Measurements from ENCODE around the gene H1-8. TPM values are rescaled to one million over a fixed set of nuclear protein-coding genes. Genes with fewer than 3 reads are reported as not detected.

The H1-8 gene
- total RNA-seq, 1 experiment from 2014 or later = not detected

- ATAC-seq (no peak), DNase-seq (ENCODE audit: low read depth, low spot score) (no peak)
- intact Hi-C loops (cut with micrococcal nuclease) = no loop called here
- Histone ChIP-seq H4K20me1 (ENCODE audit: insufficient read depth) (no peaks in the 10 kb centered on the region), H3K79me2 (ENCODE audit: insufficient read depth, low read length) (peaks cover 6% of the 10 kb centered on the region; the same call in 1 of the 2 replicates), H2AFZ (ENCODE audit: low read depth, low read length, poor library complexity, severe bottlenecking) (no peak overlapping the region), H3K9me3 (ENCODE audit: control insufficient read depth in 1 of 2, insufficient read depth in 1 of 2, low read depth in 1 of 2, low read length in 2 of 2) (no peaks in the 10 kb centered on the region), H3K4me2 (ENCODE audit: low read length) (no peak overlapping the region), H3K9ac (ENCODE audit: low read length) (no peak overlapping the region), H3K27me3 (ENCODE audit: insufficient read depth, low read length) (no peaks in the 10 kb centered on the region), H3K9me2 (ENCODE audit: insufficient read depth) (no peaks in the 10 kb centered on the region), H3K36me3 (ENCODE audit: control insufficient read depth in 1 of 2, insufficient read depth in 2 of 2, low read length in 2 of 2) (no peaks in the 10 kb centered on the region), H3K4me3 (replicated peaks in 1 of 2; ENCODE audit: low read depth in 1 of 2, low read length in 2 of 2) (no peak overlapping the region), H3K4me1 (ENCODE audit: control insufficient read depth in 1 of 2, insufficient read depth in 2 of 2, low read length in 2 of 2) (peaks cover 0 to 3% of the 10 kb centered on the region in 2 experiments; a peak in 1 of 4 replicates), H3K27ac (ENCODE audit: low read depth, low read length) (no peak overlapping the region)
- ChIA-PET POLR2A (no interaction called here), RAD21 (ENCODE audit: low non-redundant PET in 1 of 2, low total read pairs in 2 of 2, uncharacterized antibody in 2 of 2, unreplicated experiment in 2 of 2) (no interaction called here), CTCF (no interaction called here)
- TF ChIP-seq JUND (IDR thresholded peaks at IDR 0.05) (no peak), CTCF (IDR thresholded peaks at IDR 0.05 in 2 of 3, conservative IDR thresholded peaks at IDR 0.05 in 1 of 3; ENCODE audit: borderline replicate concordance in 1 of 3, insufficient read depth in 1 of 3, low read depth in 2 of 3, low read length in 2 of 3) (no peak), POLR2AphosphoS5 (IDR thresholded peaks at IDR 0.05; ENCODE audit: low read depth, low read length) (no peak), FOSL1 (IDR thresholded peaks at IDR 0.05; ENCODE audit: low read depth) (no peak), EZH2 (IDR thresholded peaks at IDR 0.05) (no peak), ZNF274 (IDR thresholded peaks at IDR 0.05; ENCODE audit: low read depth, low read length) (no peak), CBX3 (IDR thresholded peaks at IDR 0.05; ENCODE audit: low read depth) (no peak), ATF3 (IDR thresholded peaks at IDR 0.05) (no peak), EZH2phosphoT487 (IDR thresholded peaks at IDR 0.05; ENCODE audit: borderline replicate concordance) (no peak), EGR1 (IDR thresholded peaks at IDR 0.05; ENCODE audit: low read depth) (no peak), SP1 (IDR thresholded peaks at IDR 0.05; ENCODE audit: low read depth) (no peak), YY1 (IDR thresholded peaks at IDR 0.05; ENCODE audit: extremely low read depth, insufficient replicate concordance, low read depth, low read length) (no peak), MAX (IDR thresholded peaks at IDR 0.05) (no peak), CEBPB (IDR thresholded peaks at IDR 0.05; ENCODE audit: low read depth) (no peak), ZFX (IDR thresholded peaks at IDR 0.05) (no peak)
- no TSS peak for BruUV-seq (replicated peaks)
These were observed 49.0 kb downstream of the H1-8 start for GRCh38 chr3:129591932-129592331.
